Measurements from ENCODE around the gene KRT28. TPM values are rescaled to one million over a fixed set of nuclear protein-coding genes. Genes with fewer than 3 reads are reported as not detected.
"Not testable (repeated sequence)": the region's sequence is repeated elsewhere in the genome, so short reads cannot be mapped to it uniquely, and the experiment has no call there.

Gene KRT28
- total RNA-seq, 1 experiment from 2014 or later, result not detected

- no peaks in the 10 kb centered on the region for H3K27me3 ChIP-seq (ENCODE audit: control insufficient read depth, insufficient read depth, low read length)
- H3K36me3 ChIP-seq (replicated peaks; ENCODE audit: control insufficient read depth, insufficient read depth, low read length), result no peaks in the 10 kb centered on the region
- no peak overlapping the region for H3K4me3 ChIP-seq (ENCODE audit: insufficient read depth, low read depth, low read length)
- DNase-seq, result no peak
Measured at GRCh38 chr17:40778461-40778860, 21.3 kb downstream of the KRT28 start.

GRCh38 chr17:40777971-40778370 lies 21.8 kb downstream of the KRT28 start:
- Histone ChIP-seq H3K36me3 (replicated peaks; ENCODE audit: control insufficient read depth, insufficient read depth, low read length) (no peaks in the 10 kb centered on the region), H3K4me3 (ENCODE audit: insufficient read depth, low read depth, low read length) (no peak overlapping the region), H3K27me3 (ENCODE audit: control insufficient read depth, insufficient read depth, low read length) (no peaks in the 10 kb centered on the region)
- no peak for DNase-seq

- H3K36me3 ChIP-seq (replicated peaks; ENCODE audit: control insufficient read depth, insufficient read depth, low read length), result no peaks in the 10 kb centered on the region
- H3K4me3 ChIP-seq (ENCODE audit: insufficient read depth, low read depth, low read length), result no peak overlapping the region
- no peak for DNase-seq
- H3K27me3 ChIP-seq (ENCODE audit: control insufficient read depth, insufficient read depth, low read length), result no peaks in the 10 kb centered on the region
Measured at GRCh38 chr17:40777459-40777858, 22.3 kb downstream of the KRT28 start.

GRCh38 chr17:40775945-40776344 lies 23.8 kb downstream of the KRT28 start:
- no peak overlapping the region for H3K4me3 ChIP-seq (ENCODE audit: insufficient read depth, low read depth, low read length)
- no peak for DNase-seq
- no peaks in the 10 kb centered on the region for H3K36me3 ChIP-seq (replicated peaks; ENCODE audit: control insufficient read depth, insufficient read depth, low read length)
- H3K27me3 ChIP-seq (ENCODE audit: control insufficient read depth, insufficient read depth, low read length), result no peaks in the 10 kb centered on the region

- Histone ChIP-seq H3K36me3 (replicated peaks; ENCODE audit: control insufficient read depth, insufficient read depth, low read length) (no peaks in the 10 kb centered on the region), H3K4me3 (ENCODE audit: insufficient read depth, low read depth, low read length) (no peak within 1 kb of the TSS), H3K27me3 (ENCODE audit: control insufficient read depth, insufficient read depth, low read length) (no peaks in the 10 kb centered on the region)
- DNase-seq, result no peak
Measured at GRCh38 chr17:40772101-40772500, 27.7 kb downstream of the KRT28 start, which contains the start of gene KRT26. KRT26 (minus strand) TSS chr17:40772201; CDS start chr17:40772113, 88 bp downstream.

- Histone ChIP-seq H3K4me3 (ENCODE audit: insufficient read depth, low read depth, low read length) (no peak overlapping the region), H3K36me3 (replicated peaks; ENCODE audit: control insufficient read depth, insufficient read depth, low read length) (no peaks in the 10 kb centered on the region), H3K27me3 (ENCODE audit: control insufficient read depth, insufficient read depth, low read length) (no peaks in the 10 kb centered on the region)
- DNase-seq, result no peak
Measured at GRCh38 chr17:40765657-40766056, 34.1 kb downstream of the KRT28 start.

- DNase-seq, result no peak
- Histone ChIP-seq H3K36me3 (replicated peaks; ENCODE audit: control insufficient read depth, insufficient read depth, low read length) (no peaks in the 10 kb centered on the region), H3K27me3 (ENCODE audit: control insufficient read depth, insufficient read depth, low read length) (no peaks in the 10 kb centered on the region)
Measured at GRCh38 chr17:40763752-40764151, 36.0 kb downstream of the KRT28 start.

GRCh38 chr17:40760105-40761016 lies 39.4 kb downstream of the KRT28 start:
- no peaks in the 10 kb centered on the region for H3K27me3 ChIP-seq (ENCODE audit: control insufficient read depth, insufficient read depth, low read length)
- H3K4me3 ChIP-seq (ENCODE audit: insufficient read depth, low read depth, low read length), result no peak overlapping the region

More at GRCh38 chr17:40763752-40764151, 36.0 kb downstream of the KRT28 start:
- no peak overlapping the region for H3K4me3 ChIP-seq (ENCODE audit: insufficient read depth, low read depth, low read length)

GRCh38 chr17:40755231-40755630 lies 44.5 kb downstream of the KRT28 start, which contains the start of gene KRT25:
KRT25 (minus strand) TSS chr17:40755331; CDS start chr17:40755271, 60 bp downstream.
- Histone ChIP-seq H3K36me3 (replicated peaks; ENCODE audit: control insufficient read depth, insufficient read depth, low read length) (no peaks in the 10 kb centered on the region), H3K27me3 (ENCODE audit: control insufficient read depth, insufficient read depth, low read length) (no peaks in the 10 kb centered on the region), H3K4me3 (ENCODE audit: insufficient read depth, low read depth, low read length) (no peak within 1 kb of the TSS)
- no peak for DNase-seq

More at GRCh38 chr17:40760105-40761016, 39.4 kb downstream of the KRT28 start:
- DNase-seq, result no peak
- no peaks in the 10 kb centered on the region for H3K36me3 ChIP-seq (replicated peaks; ENCODE audit: control insufficient read depth, insufficient read depth, low read length)

- H3K4me3 ChIP-seq (ENCODE audit: insufficient read depth, low read depth, low read length), result no peak overlapping the region
- H3K36me3 ChIP-seq (replicated peaks; ENCODE audit: control insufficient read depth, insufficient read depth, low read length), result no peaks in the 10 kb centered on the region
- DNase-seq, result no peak
- no peaks in the 10 kb centered on the region for H3K27me3 ChIP-seq (ENCODE audit: control insufficient read depth, insufficient read depth, low read length)
Measured at GRCh38 chr17:40753804-40754203, 46.0 kb downstream of the KRT28 start.

- Histone ChIP-seq H3K36me3 (replicated peaks; ENCODE audit: control insufficient read depth, insufficient read depth, low read length) (no peaks in the 10 kb centered on the region), H3K27me3 (ENCODE audit: control insufficient read depth, insufficient read depth, low read length) (no peaks in the 10 kb centered on the region), H3K4me3 (ENCODE audit: insufficient read depth, low read depth, low read length) (no peak overlapping the region)
- no peak for DNase-seq
Measured at GRCh38 chr17:40751065-40751464, 48.7 kb downstream of the KRT28 start.

- H3K36me3 ChIP-seq (replicated peaks; ENCODE audit: control insufficient read depth, insufficient read depth, low read length), result no peaks in the 10 kb centered on the region
- no peaks in the 10 kb centered on the region for H3K27me3 ChIP-seq (ENCODE audit: control insufficient read depth, insufficient read depth, low read length)
- DNase-seq, result no peak
- H3K4me3 ChIP-seq (ENCODE audit: insufficient read depth, low read depth, low read length), result no peak overlapping the region
Measured at GRCh38 chr17:40750391-40750790, 49.4 kb downstream of the KRT28 start.

- not testable (repeated sequence) for DNase-seq; H3K36me3 ChIP-seq (replicated peaks; ENCODE audit: control insufficient read depth, insufficient read depth, low read length); H3K4me3 ChIP-seq (ENCODE audit: insufficient read depth, low read depth, low read length); H3K27me3 ChIP-seq (ENCODE audit: control insufficient read depth, insufficient read depth, low read length)
Measured at GRCh38 chr17:40748666-40749065, 51.1 kb downstream of the KRT28 start.

All from H7 (cell line).